Peyer's patch (tissue), 4 donors: Measurements from ENCODE around the gene PDHX.

Source experiments
- POLR2A ChIP-seq, 2 donors: fragments of 450-650 bp; IDR thresholded peaks; one replicate each; pipeline ENCODE4 v1.5.1; 2017; ENCODE audit warnings: antibody characterized with exemption in 2 of 2, mild to moderate bottlenecking in 2 of 2, moderate library complexity in 2 of 2
- TF ChIP-seq, protein P1 (sequence below), 6 experiments: fragments of 450-650 bp in 4 of 6; fragments of 200-600 bp in 2 of 6; sonication (generic) in 1 of 6; IDR thresholded peaks; one replicate each; pipeline ENCODE4 v1.5.1; 2017 to 2019; ENCODE audit warnings: antibody characterized with exemption in 6 of 6, mild to moderate bottlenecking in 3 of 6, moderate library complexity in 1 of 6

DNA sequence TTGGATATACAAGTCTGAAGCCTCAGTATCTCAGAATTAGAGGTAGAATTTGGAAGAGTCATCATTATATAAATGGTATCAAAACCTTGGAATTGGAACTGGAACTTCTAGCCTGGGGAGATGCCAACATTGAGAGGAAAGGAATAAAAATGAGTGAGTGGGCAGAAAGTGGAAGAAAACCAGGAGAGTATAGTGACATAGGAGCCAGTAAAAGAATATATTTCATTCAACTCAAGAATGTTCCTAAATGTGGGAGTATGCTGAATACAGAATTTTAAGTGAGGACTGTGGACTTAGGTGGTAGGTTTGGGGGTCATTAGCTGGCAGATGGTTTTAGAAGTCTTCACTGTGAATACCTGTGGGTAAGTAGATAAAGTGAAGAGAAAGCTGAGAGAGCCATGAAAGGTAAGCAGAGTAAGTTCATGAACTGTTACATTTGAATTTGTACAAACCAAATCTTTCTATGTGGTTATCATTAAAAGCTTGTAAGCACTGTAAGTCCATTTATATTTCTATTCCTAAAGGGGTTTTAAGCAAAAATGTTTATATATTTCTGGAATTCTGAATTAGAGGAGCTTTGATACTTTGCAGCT is 60.2 kb downstream of the PDHX start:
- TF ChIP-seq POLR2A (IDR thresholded peaks at IDR 0.05): no peak
- TF ChIP-seq, protein P1, sequence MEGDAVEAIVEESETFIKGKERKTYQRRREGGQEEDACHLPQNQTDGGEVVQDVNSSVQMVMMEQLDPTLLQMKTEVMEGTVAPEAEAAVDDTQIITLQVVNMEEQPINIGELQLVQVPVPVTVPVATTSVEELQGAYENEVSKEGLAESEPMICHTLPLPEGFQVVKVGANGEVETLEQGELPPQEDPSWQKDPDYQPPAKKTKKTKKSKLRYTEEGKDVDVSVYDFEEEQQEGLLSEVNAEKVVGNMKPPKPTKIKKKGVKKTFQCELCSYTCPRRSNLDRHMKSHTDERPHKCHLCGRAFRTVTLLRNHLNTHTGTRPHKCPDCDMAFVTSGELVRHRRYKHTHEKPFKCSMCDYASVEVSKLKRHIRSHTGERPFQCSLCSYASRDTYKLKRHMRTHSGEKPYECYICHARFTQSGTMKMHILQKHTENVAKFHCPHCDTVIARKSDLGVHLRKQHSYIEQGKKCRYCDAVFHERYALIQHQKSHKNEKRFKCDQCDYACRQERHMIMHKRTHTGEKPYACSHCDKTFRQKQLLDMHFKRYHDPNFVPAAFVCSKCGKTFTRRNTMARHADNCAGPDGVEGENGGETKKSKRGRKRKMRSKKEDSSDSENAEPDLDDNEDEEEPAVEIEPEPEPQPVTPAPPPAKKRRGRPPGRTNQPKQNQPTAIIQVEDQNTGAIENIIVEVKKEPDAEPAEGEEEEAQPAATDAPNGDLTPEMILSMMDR (IDR thresholded peaks at IDR 0.05): no peak
